LNCaP clone FGC (cell line): ENCODE data around the gene TBRG1.
A peak's percentile ranks its signal among the peaks of the same experiment; 100 is the strongest.
"Not testable (repeated sequence)": the region's sequence is repeated elsewhere in the genome, so short reads cannot be mapped to it uniquely, and the experiment has no call there.

Experiments
- DNase-seq: peaks from one replicate; pipeline ENCODE4 v3.0.0-alpha.2; 2011; ENCODE audit warnings: low read depth
- H3K4me3 ChIP-seq: 2 replicates; pipeline ENCODE4 v1.5.1; 2011; ENCODE audit warnings: mild to moderate bottlenecking, low read depth, low read length, control low read depth
- TF ChIP-seq, protein P1 (sequence below): IDR thresholded peaks from 2 replicates; pipeline ENCODE4 v1.5.1; 2012; ENCODE audit warnings: mild to moderate bottlenecking; ENCODE audit not compliant: control insufficient read depth, insufficient read depth; ENCODE audit errors: extremely low read depth

Gene TBRG1

DNA sequence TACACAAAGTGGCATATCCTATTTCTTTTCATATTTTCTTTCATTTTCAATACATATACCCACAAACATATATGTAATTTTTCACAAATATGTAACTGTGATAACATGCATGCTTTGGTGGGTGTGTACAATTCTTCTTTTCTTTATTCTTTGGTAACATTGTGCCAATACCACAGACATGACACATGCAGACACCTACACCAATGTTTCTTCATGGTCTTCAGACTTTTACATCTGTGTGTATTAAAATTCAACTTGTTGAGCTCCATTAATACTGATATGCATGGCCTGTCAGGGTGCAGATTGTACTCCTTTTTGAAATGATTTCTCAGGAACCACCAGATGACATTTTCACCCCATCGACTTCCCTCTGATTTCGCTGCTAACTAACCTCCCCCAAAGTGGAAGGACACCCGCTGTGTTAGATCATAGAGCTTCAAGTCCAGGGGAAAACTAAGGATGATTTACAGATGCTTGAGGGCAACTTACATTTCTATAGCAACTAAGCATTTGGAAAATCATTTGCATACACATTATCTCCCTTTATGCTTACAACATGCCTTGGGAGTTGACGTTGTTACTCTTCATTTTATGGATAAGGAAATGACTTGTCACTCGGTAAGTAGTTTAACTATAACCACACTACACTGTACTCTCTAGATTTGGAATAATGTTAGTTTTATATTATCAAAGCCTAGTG, 21.9 kb upstream of the TBRG1 start:
- H3K4me3 ChIP-seq: no peak overlapping the region
- DNase-seq: no peak
- TF ChIP-seq, protein P1, sequence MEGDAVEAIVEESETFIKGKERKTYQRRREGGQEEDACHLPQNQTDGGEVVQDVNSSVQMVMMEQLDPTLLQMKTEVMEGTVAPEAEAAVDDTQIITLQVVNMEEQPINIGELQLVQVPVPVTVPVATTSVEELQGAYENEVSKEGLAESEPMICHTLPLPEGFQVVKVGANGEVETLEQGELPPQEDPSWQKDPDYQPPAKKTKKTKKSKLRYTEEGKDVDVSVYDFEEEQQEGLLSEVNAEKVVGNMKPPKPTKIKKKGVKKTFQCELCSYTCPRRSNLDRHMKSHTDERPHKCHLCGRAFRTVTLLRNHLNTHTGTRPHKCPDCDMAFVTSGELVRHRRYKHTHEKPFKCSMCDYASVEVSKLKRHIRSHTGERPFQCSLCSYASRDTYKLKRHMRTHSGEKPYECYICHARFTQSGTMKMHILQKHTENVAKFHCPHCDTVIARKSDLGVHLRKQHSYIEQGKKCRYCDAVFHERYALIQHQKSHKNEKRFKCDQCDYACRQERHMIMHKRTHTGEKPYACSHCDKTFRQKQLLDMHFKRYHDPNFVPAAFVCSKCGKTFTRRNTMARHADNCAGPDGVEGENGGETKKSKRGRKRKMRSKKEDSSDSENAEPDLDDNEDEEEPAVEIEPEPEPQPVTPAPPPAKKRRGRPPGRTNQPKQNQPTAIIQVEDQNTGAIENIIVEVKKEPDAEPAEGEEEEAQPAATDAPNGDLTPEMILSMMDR: no peak

DNA sequence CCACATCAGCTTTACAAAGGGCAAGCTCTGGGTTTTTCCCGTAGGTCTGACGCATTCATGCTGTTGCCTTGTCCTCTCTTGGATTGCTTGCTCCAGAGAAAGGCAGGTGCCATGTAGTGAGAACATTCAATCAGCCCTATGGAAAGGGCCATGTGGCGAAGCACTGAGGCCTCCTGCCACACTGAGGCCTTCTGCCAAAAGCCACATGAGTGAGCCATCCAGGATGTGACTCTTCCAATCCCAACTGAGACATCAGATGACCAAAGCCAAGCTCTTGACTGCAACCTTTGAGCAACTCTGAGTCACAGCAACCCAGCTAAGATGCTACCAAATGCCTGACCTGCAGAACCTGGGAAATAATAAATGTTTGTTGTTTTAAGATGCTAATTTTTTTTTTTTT, 20.5 kb upstream of the TBRG1 start:
- H3K4me3 ChIP-seq: no peak overlapping the region
- TF ChIP-seq, protein P1: no peak
- DNase-seq: no peak

DNA sequence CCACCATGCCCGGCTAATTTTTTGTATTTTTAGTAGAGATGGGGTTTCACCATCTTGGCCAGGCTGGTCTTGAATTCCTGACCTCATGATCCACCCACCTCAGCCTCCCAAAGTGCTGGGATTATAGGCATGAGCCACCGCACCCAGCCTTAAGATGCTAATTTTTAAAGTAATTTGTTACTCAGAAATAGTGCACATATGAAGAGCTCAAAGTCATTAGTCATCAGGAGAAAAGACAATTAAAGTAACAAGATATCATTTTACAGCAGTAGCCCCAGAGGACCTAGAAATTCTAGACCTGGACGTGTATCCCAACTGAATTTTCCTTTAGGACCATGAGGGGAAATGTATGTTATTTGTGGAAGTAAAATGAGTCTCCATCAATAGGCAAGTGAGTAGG, 19.9 kb upstream of the TBRG1 start:
- not testable (repeated sequence) for DNase-seq, H3K4me3 ChIP-seq

DNA sequence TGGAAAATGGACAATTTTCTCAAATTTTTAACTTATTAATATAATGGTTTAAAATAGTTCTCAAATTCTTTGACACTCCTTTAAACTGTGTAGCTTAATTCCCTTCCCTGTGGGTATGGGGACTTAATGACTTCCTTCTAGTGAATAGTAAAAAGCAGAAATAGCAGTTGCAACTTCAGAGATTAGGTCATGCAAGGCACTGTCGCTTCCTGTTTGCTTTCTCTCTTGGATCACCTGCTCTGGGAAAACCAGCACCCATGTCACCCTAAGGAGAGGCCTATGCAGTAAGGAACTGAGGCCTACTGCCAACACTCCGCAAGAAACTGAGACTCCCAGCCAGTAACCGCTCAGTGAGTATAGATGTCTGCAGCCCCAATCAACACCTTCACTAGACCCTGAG, 16.9 kb upstream of the TBRG1 start:
- TF ChIP-seq, protein P1: no peak
- peak; percentile 61 for DNase-seq
- H3K4me3 ChIP-seq: no peak overlapping the region

DNA sequence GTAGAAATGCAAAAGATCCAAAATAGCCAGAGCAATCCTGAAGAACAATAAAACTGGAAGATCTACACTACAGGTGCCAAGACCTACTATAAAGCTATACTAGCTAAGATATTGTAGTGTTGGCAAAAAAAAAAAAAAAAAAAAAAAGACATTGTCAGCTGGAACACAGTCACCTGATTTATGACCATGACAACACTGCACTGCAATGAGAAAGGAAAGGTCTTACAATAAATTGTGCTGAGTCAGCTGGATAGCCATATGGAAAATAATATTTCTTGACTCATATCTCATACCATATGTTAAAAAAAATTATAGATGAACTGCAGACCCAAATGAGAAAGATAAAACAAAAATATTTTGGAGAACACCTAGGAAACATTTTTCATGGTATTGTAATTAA, 14.5 kb upstream of the TBRG1 start:
- H3K4me3 ChIP-seq: no peak overlapping the region
- DNase-seq: peak; percentile 52
- TF ChIP-seq, protein P1: no peak

DNA sequence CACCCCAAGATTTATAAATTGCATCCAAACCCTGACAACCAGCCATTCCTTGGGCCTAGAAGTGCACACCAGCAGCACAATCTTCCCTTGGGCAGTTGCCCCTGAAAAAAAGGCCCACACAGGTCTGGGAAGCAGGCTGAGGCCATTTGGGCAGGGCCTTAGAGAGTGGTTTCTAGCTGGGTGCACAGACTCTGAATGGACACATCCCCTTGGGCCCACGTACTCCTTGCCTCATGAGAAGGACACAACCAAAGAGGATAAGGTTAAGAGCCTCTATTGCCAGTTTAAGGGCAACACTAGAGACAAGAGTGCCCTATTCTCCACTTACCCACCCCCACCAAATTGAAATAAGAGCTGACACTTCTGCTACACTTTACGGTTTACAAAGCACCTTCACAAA, 12.4 kb upstream of the TBRG1 start:
- no peak for DNase-seq
- TF ChIP-seq, protein P1: no peak
- no peak overlapping the region for H3K4me3 ChIP-seq

DNA sequence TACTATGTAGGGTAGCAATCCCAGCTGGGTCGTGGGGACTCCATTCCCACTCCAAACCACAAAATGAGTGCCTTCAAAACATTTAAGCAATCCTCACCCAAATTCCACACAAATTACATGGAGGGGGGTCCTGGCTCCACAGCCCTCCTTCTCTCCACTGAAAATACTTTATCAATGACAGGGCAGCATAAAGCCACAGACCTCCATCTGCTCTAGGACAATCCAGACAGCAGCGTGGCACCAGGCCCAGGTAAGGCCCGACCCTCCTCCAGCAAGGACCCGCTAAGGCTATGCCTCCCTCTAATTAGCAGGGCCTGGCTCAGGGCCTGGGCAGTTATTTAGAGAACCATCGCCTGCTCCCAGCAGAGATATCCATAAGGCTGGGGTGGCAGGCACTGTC, 11.6 kb upstream of the TBRG1 start, which contains the start of gene PANX3:
PANX3 (plus strand) TSS at position 365 of the 400 bp plus-strand sequence. CDS start 129 bp downstream, outside the sequence.
- H3K4me3 ChIP-seq: no peak within 1 kb of the TSS
- TF ChIP-seq, protein P1: no peak
- DNase-seq: no peak
